HCT116 (cell line): Measurements from ENCODE around the gene FOXO6.

Experiments used
- CEBPB ChIP-seq: IDR thresholded peaks from 2 replicates; pipeline ENCODE4 v1.6.1; 2012; ENCODE audit warnings: low read depth
- CTCF ChIP-seq, 3 experiments: fragments of 200-600 bp in 1 of 3; sonication (generic) in 1 of 3; IDR thresholded peaks in 2 of 3; conservative IDR thresholded peaks in 1 of 3; 2 replicates each; pipeline ENCODE4 v1.5.1; 2012 to 2017; ENCODE audit warnings: low read depth in 2 of 3, low read length in 2 of 3, antibody characterized with exemption in 1 of 3, borderline replicate concordance in 1 of 3, control low read depth in 1 of 3, mild to moderate bottlenecking in 1 of 3, mixed read lengths in 1 of 3, mixed run types in 1 of 3, moderate library complexity in 1 of 3; ENCODE audit not compliant: insufficient read depth in 1 of 3
- EZH2 ChIP-seq: fragments of 200-600 bp; sonication (generic); IDR thresholded peaks from 2 replicates; pipeline ENCODE4 v1.6.1; 2017; ENCODE audit warnings: antibody characterized with exemption, mixed run types
- EZH2phosphoT487 ChIP-seq: fragments of 200-600 bp; IDR thresholded peaks from 2 replicates; pipeline ENCODE4 v1.6.1; 2018; ENCODE audit warnings: antibody characterized with exemption, borderline replicate concordance
- JUND ChIP-seq: IDR thresholded peaks from 2 replicates; pipeline ENCODE4 v1.6.1; 2012
- MAX ChIP-seq: IDR thresholded peaks from 2 replicates; pipeline ENCODE4 v1.6.1; 2012
- POLR2A ChIP-seq: IDR thresholded peaks from 2 replicates; pipeline ENCODE4 v1.7.0; 2011; ENCODE audit warnings: borderline replicate concordance; ENCODE audit not compliant: insufficient read depth, insufficient read length; ENCODE audit errors: extremely low read depth
- RAD21 ChIP-seq: IDR thresholded peaks from 2 replicates; pipeline ENCODE4 v1.6.1; 2012; ENCODE audit warnings: low read depth, mild to moderate bottlenecking
- SIN3A ChIP-seq: IDR thresholded peaks from 2 replicates; pipeline ENCODE4 v1.6.1; 2012; ENCODE audit warnings: low read depth
- SP1 ChIP-seq: IDR thresholded peaks from 2 replicates; pipeline ENCODE4 v1.6.1; 2012; ENCODE audit warnings: low read depth
- TCF7L2 ChIP-seq: IDR thresholded peaks from 2 replicates; pipeline ENCODE4 v1.7.0; 2011; ENCODE audit warnings: borderline replicate concordance, inconsistent platforms; ENCODE audit not compliant: insufficient read depth, insufficient read length; ENCODE audit errors: extremely low read depth
- ZFX ChIP-seq: fragments of 450-650 bp; IDR thresholded peaks from 2 replicates; pipeline ENCODE4 v1.6.1; 2017
- ZNF274 ChIP-seq: fragments of 200-500 bp; sonication (Bioruptor generic); IDR thresholded peaks from 2 replicates; pipeline ENCODE4 v1.6.1; 2014; ENCODE audit warnings: mild to moderate bottlenecking, low read depth, low read length, inconsistent platforms
- TF ChIP-seq, protein P1 (sequence below): IDR thresholded peaks from 2 replicates; pipeline ENCODE4 v1.6.1; 2012

DNA sequence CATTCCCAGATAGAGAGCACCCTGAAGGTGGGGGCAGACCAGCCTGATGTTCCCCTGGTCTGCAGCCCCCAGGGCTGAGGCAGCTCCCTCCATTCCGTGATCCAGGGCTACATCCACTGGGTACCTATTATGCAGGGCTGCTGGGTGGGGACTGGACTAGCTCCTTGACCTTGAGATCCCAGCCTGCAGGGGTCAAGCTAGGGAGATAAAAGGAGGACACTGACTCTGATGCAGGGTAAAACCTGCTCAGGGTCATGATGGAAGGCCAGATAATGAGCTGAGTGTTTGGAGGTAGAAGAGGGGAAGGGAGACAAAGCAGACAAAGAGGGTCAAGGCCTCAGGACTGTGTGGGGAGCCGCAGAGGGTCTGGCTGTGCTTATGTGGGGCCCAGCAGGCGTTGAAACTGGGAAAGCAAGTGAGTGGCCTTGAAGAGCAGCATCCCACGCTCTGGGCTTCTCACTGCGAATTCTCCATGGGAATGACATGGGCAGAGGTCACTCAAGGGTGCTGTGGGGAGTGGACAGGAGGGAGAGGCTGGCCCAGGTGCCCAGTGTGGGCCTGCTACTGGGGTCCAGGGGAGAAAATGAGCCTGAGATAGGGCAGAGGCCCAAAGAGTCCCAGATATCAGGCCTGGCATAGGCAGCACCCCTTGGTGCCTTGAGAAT lies 9.7 kb downstream of the FOXO6 start:
- no peak for TF ChIP-seq EZH2
- no peak for TF ChIP-seq CTCF (IDR thresholded peaks at IDR 0.05 in 2 of 3, conservative IDR thresholded peaks at IDR 0.05 in 1 of 3; ENCODE audit: borderline replicate concordance in 1 of 3, insufficient read depth in 1 of 3, low read depth in 2 of 3, low read length in 2 of 3)
- TF ChIP-seq POLR2A: no peak
- no peak for TF ChIP-seq MAX
- TF ChIP-seq RAD21: no peak
- TF ChIP-seq TCF7L2: no peak
- no peak for TF ChIP-seq SIN3A
- no peak for TF ChIP-seq EZH2phosphoT487
- TF ChIP-seq CEBPB: no peak
- no peak for TF ChIP-seq ZNF274
- no peak for TF ChIP-seq ZFX
- no peak for TF ChIP-seq SP1
- TF ChIP-seq, protein P1, sequence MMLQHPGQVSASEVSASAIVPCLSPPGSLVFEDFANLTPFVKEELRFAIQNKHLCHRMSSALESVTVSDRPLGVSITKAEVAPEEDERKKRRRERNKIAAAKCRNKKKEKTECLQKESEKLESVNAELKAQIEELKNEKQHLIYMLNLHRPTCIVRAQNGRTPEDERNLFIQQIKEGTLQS: no peak
- no peak for TF ChIP-seq JUND
